ENCODE data around the gene MACROD2.
"Not testable (repeated sequence)": the region's sequence is repeated elsewhere in the genome, so short reads cannot be mapped to it uniquely, and the experiment has no call there.

MACROD2 gene

GRCh38 chr20:14981486-14981885 is 986.2 kb downstream of the MACROD2 start:
- DNase-seq = not testable (repeated sequence)

- DNase-seq = not testable (repeated sequence)
Observed at GRCh38 chr20:14982324-14982723, 987.0 kb downstream of the MACROD2 start.

- no peak for DNase-seq
Observed at GRCh38 chr20:14984305-14984704, 989.0 kb downstream of the MACROD2 start.

- no peak for DNase-seq
Observed at GRCh38 chr20:14984768-14985622, 989.7 kb downstream of the MACROD2 start.

- DNase-seq = no peak
Observed at GRCh38 chr20:14986026-14986655, 990.8 kb downstream of the MACROD2 start.

GRCh38 chr20:14986656-14987055 is 991.3 kb downstream of the MACROD2 start:
- DNase-seq = no peak

GRCh38 chr20:14989535-14990290 is 994.4 kb downstream of the MACROD2 start:
- DNase-seq = no peak

GRCh38 chr20:14991023-14991422 is 995.7 kb downstream of the MACROD2 start:
- no peak for DNase-seq

- no peak for DNase-seq
Observed at GRCh38 chr20:14992153-14992552, 996.8 kb downstream of the MACROD2 start.

- DNase-seq = no peak
Observed at GRCh38 chr20:14992961-14993360, 997.6 kb downstream of the MACROD2 start.

GRCh38 chr20:14996883-14997672 is 1001.8 kb downstream of the MACROD2 start:
- DNase-seq = no peak

GRCh38 chr20:14997791-14998190 is 1002.5 kb downstream of the MACROD2 start:
- DNase-seq = no peak

- no peak for DNase-seq
Observed at GRCh38 chr20:15005300-15005986, 1010.1 kb downstream of the MACROD2 start.

GRCh38 chr20:15011631-15012030 is 1016.3 kb downstream of the MACROD2 start:
- no peak for DNase-seq

- DNase-seq = no peak
Observed at GRCh38 chr20:15012566-15012965, 1017.2 kb downstream of the MACROD2 start.

- DNase-seq = not testable (repeated sequence)
Observed at GRCh38 chr20:15016875-15017274, 1021.6 kb downstream of the MACROD2 start.

GRCh38 chr20:15018966-15019365 is 1023.6 kb downstream of the MACROD2 start:
- no peak for DNase-seq

GRCh38 chr20:15020845-15021244 is 1025.5 kb downstream of the MACROD2 start:
- DNase-seq = no peak

GRCh38 chr20:15022921-15023320 is 1027.6 kb downstream of the MACROD2 start:
- no peak for DNase-seq

- DNase-seq = no peak
Observed at GRCh38 chr20:15026759-15027158, 1031.4 kb downstream of the MACROD2 start.

- DNase-seq = no peak
Observed at GRCh38 chr20:15030826-15031225, 1035.5 kb downstream of the MACROD2 start.
